ENCODE results near the gene PACSIN2.
"Not testable (repeated sequence)": the region's sequence is repeated elsewhere in the genome, so short reads cannot be mapped to it uniquely, and the experiment has no call there.

PACSIN2 gene

DNA sequence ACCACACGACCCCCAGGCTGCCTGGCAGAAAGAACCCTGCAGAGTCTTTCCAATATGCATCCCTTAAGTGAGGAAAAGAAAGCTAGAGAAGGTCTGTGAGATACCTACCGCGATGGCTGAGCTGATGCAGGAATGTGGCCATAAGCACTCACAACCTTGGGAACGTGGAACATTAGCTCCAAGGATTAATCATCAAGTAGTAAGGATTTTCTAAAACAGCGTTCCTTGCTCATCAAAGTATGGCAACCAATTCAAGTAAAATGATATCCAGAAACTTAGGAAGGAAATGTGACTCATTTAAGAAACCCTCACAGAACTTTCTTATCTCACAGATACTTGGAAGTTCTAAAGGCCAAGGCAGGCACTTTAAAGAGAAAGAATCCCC, 12.8 kb downstream of the PACSIN2 start:
- Histone ChIP-seq H3K27ac (ENCODE audit: low read depth, low read length) (no peak overlapping the region), H3K36me3 (ENCODE audit: control insufficient read depth in 5 of 5, insufficient read depth in 5 of 5, low read length in 5 of 5) (no peaks in the 10 kb centered on the region), H3K9ac (ENCODE audit: low read length in 5 of 5) (no peak overlapping the region), H3K4me1 (ENCODE audit: control insufficient read depth in 5 of 5, insufficient read depth in 5 of 5, low read length in 5 of 5) (peaks cover 7 to 39% (median 30%) of the 10 kb centered on the region in 5 donors), H3K27me3 (ENCODE audit: control insufficient read depth in 5 of 5, insufficient read depth in 4 of 5, low read length in 5 of 5) (no peaks in the 10 kb centered on the region), H3K4me3 (ENCODE audit: low read depth in 1 of 5, low read length in 5 of 5) (no peak overlapping the region), H3K9me3 (ENCODE audit: control insufficient read depth in 5 of 5, low read length in 5 of 5) (peaks cover 0 to 4% (median 0%) of the 10 kb centered on the region in 5 donors)

DNA sequence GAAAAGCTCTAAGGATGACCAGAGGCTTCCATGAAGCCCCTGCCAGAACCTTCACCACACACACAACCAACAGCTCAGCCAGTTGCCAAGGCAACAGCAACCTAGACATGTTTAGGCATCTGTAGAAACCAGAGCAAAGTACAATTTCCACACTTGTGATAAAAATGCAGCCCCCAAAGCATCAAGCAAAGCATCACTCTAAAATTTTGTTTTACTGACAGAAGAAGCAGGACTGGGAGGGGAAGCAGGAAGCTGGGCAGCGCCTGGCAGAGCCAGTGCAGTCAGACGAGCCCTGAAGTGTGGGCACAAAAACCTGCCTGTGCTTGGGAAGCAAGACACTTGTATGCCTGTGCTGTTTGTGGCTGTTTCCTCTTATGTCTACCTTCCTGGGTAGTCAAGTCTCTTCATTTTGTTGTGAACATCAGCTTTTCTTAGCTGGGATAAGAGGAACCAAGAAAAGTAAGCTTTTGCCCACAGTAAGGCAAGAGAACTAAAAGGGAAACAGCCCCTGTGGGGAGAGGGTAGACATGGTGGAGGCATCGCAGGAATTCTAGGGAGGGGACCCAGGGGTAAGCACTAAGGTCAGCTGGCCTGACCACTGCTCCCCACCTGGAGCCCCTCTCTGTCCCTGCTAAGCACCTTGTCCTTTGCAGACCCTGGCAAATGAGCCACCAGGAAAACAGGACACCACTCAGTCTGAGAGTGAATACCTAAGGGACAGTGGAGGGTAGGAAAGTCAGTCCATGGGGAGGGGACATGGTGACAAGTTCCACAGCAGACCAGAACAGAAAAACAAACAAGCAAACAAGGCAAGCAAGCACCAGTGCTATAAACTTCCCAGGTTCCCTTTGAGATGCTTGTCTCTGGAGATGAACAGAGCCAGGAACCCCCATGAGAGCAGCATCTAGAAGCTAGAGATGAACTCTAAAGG, 13.4 kb downstream of the PACSIN2 start:
- H3K9me3 ChIP-seq (ENCODE audit: control insufficient read depth in 5 of 5, low read length in 5 of 5): peaks cover 0 to 4% (median 0%) of the 10 kb centered on the region in 5 donors
- H3K4me1 ChIP-seq (ENCODE audit: control insufficient read depth in 5 of 5, insufficient read depth in 5 of 5, low read length in 5 of 5): peaks cover 7 to 45% (median 36%) of the 10 kb centered on the region in 5 donors
- no peak overlapping the region for H3K27ac ChIP-seq (ENCODE audit: low read depth, low read length)
- H3K9ac ChIP-seq (ENCODE audit: low read length in 5 of 5): peak overlapping the region in 1 of 5 donors; percentile 7
- H3K36me3 ChIP-seq (ENCODE audit: control insufficient read depth in 5 of 5, insufficient read depth in 5 of 5, low read length in 5 of 5): no peaks in the 10 kb centered on the region
- no peak overlapping the region for H3K4me3 ChIP-seq (ENCODE audit: low read depth in 1 of 5, low read length in 5 of 5)
- H3K27me3 ChIP-seq (ENCODE audit: control insufficient read depth in 5 of 5, insufficient read depth in 4 of 5, low read length in 5 of 5): no peaks in the 10 kb centered on the region

DNA sequence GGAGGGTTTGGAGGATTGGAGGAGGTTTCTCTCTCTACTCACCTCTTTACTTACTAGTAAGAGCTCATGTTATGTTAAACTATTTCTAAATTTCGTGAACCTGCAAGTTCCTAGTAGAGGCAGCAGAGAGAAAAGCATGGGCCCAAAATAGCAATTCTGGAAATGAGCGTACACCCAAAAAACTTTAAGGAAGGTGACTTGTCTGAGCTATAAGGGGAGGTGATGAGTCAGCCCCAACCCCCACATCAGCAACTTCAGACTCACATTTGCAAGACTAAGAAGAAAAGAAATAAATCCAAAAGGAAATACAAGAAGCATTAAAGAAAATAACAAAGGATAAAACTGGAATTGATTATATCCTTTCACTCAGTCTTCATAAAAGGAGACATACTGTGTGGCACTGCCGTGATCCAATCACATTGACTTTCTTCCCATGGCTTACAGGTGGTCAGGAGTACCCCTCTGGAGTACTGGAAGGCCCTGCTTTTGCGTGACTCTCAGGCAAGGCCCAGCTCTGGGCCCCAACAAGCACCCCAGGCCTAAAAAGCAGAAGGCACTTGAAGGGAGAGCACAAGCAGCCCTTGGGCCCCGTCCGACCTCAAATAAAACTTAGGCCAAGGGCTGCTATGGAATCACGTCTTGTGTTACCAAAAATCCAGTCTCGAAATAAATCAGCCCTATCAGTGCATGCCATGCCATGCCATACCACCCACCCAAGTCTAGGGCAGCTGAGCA, 14.3 kb downstream of the PACSIN2 start:
- Histone ChIP-seq H3K4me3 (ENCODE audit: low read depth in 1 of 5, low read length in 5 of 5) (no peak overlapping the region), H3K36me3 (ENCODE audit: control insufficient read depth in 5 of 5, insufficient read depth in 5 of 5, low read length in 5 of 5) (no peaks in the 10 kb centered on the region), H3K9me3 (ENCODE audit: control insufficient read depth in 5 of 5, low read length in 5 of 5) (peaks cover 0 to 4% (median 0%) of the 10 kb centered on the region in 5 donors), H3K4me1 (ENCODE audit: control insufficient read depth in 5 of 5, insufficient read depth in 5 of 5, low read length in 5 of 5) (peaks cover 7 to 50% (median 40%) of the 10 kb centered on the region in 5 donors), H3K9ac (ENCODE audit: low read length in 5 of 5) (no peak overlapping the region), H3K27ac (ENCODE audit: low read depth, low read length) (no peak overlapping the region), H3K27me3 (ENCODE audit: control insufficient read depth in 5 of 5, insufficient read depth in 4 of 5, low read length in 5 of 5) (no peaks in the 10 kb centered on the region)

DNA sequence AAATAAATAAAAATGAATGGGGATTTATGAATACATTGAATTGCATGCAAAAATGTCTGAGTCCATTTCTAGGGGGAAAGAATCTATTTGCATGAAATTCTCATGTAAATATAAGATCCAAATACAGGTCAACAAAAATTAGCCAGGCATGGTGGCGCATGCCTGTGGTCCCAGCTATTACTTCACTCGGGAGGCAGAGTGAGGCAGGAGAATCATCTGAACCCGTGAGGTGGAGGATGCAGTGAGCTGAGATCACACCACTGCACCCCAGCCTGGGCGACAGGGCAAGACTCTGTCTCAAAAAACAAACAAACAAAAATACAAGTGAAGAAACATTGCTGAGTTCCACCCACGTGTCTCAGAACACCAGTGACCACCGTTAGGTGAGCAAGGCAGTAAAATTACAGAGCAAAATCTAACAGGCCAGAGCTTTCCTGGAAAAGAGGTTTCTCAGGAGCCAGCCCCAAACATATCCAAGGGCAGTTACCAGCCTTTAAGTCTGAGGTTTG, 17.3 kb downstream of the PACSIN2 start:
- Histone ChIP-seq H3K27ac (ENCODE audit: low read depth, low read length) (no peak overlapping the region), H3K4me1 (ENCODE audit: control insufficient read depth in 5 of 5, insufficient read depth in 5 of 5, low read length in 5 of 5) (peaks cover 16 to 67% (median 53%) of the 10 kb centered on the region in 5 donors), H3K36me3 (ENCODE audit: control insufficient read depth in 5 of 5, insufficient read depth in 5 of 5, low read length in 5 of 5) (no peaks in the 10 kb centered on the region)

DNA sequence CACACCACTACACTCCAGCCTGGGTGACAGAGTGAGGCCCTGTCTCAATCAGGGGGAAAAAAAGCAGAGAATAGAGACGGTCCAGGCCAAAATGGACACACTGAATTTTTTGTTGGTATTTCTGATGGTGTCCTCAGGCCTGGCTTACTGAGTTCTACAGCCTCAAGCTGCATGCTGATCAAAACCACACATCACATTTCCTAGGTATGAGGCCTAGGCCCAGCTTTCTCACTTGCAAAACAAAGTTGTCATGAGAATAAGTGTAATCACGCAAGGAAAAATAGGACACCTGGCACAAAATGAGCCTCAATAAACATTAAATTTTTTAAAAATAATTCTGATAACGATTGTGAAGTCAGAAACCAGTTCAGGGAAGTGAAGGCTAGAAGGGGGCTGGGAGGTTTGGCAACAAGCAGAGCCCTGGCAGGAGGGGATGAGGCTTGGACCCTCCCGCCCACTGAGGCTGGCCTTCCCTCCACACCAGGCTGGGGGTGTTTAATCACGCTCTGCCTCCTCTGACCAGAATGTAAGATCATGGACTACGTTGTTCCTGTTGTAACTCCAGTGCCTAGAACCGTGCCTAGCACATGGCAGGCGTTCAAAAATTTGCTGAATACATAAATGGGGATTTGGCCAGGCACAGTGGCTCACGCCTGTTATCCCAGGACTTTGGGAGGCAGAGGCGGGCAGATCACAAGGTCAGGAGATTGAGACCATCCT, 18.1 kb downstream of the PACSIN2 start:
- Histone ChIP-seq H3K9ac (ENCODE audit: low read length in 5 of 5) (no peak overlapping the region), H3K9me3 (ENCODE audit: control insufficient read depth in 5 of 5, low read length in 5 of 5) (peaks cover 0 to 4% (median 0%) of the 10 kb centered on the region in 5 donors), H3K36me3 (ENCODE audit: control insufficient read depth in 5 of 5, insufficient read depth in 5 of 5, low read length in 5 of 5) (no peaks in the 10 kb centered on the region), H3K4me3 (ENCODE audit: low read depth in 1 of 5, low read length in 5 of 5) (no peak overlapping the region), H3K27ac (ENCODE audit: low read depth, low read length) (no peak overlapping the region), H3K4me1 (ENCODE audit: control insufficient read depth in 5 of 5, insufficient read depth in 5 of 5, low read length in 5 of 5) (peaks cover 13 to 59% (median 47%) of the 10 kb centered on the region in 5 donors), H3K27me3 (ENCODE audit: control insufficient read depth in 5 of 5, insufficient read depth in 4 of 5, low read length in 5 of 5) (no peaks in the 10 kb centered on the region)

More for the DNA sequence above, 17.3 kb downstream of the PACSIN2 start:
- Histone ChIP-seq H3K9me3 (ENCODE audit: control insufficient read depth in 5 of 5, low read length in 5 of 5) (peaks cover 0 to 4% (median 0%) of the 10 kb centered on the region in 5 donors), H3K27me3 (ENCODE audit: control insufficient read depth in 5 of 5, insufficient read depth in 4 of 5, low read length in 5 of 5) (no peaks in the 10 kb centered on the region), H3K9ac (ENCODE audit: low read length in 5 of 5) (peak overlapping the region in 1 of 5 donors; percentile 3), H3K4me3 (ENCODE audit: low read depth in 1 of 5, low read length in 5 of 5) (no peak overlapping the region)

DNA sequence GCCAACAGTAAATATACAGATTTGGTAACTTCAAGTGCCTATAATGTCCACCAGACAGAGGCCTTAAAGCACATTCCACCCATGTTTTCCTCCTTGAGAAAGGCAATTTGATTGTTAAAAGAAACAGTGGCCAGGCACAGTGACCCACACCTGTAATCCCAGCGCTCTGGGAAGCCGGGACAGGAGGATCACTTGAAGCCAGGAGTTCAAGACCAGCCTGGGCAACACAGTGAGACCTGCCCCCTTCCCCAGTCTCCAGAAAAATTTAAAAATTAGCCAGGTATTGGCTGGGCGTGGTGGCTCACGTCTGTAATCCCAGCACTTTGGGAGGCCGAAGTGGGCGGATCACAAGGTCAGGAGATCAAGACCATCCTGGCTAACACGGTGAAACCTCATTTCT, 19.3 kb downstream of the PACSIN2 start:
- not testable (repeated sequence) for H3K36me3 ChIP-seq (ENCODE audit: control insufficient read depth in 5 of 5, insufficient read depth in 5 of 5, low read length in 5 of 5); H3K27ac ChIP-seq (ENCODE audit: low read depth, low read length); H3K9me3 ChIP-seq (ENCODE audit: control insufficient read depth in 5 of 5, low read length in 5 of 5); H3K27me3 ChIP-seq (ENCODE audit: control insufficient read depth in 5 of 5, insufficient read depth in 4 of 5, low read length in 5 of 5)
- H3K9ac ChIP-seq (ENCODE audit: low read length in 5 of 5): peak overlapping the region in 1 of 5 donors; percentile 44
- peak overlapping the region in 1 of 5 donors; percentile 56 for H3K4me3 ChIP-seq (ENCODE audit: low read depth in 1 of 5, low read length in 5 of 5)
- peaks cover 11 to 51% (median 35%) of the 10 kb centered on the region in 5 donors for H3K4me1 ChIP-seq (ENCODE audit: control insufficient read depth in 5 of 5, insufficient read depth in 5 of 5, low read length in 5 of 5)

DNA sequence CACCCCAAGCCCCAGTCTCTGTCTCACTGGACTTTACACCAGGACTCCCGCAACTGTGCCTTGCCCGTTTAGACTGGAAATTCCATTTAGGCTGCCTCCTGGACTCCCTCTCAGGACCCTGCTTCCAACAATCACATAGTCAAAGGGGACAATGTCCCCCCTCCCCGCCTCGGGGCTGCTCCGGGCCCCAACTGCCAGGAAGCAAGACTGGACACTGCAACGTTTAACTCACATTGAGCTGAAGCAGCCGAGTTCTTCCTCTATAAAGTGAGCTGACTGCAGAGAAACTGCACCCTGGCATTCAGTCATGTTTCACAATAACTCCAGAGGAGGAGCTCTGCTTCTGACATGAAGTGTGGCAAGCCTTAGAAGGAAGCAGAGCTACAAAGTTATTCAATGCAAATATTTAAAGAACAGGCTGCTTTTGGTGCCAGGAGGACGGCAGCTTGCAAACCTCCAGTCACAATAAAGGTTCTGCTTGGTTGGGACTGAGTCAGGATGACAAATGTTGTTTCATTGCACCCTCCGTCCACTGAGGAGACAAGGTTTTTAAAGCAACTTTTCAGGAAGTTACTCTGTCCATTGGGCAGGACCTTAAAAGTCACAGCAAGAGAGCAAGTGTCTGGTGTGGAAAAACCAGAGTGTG, 19.9 kb downstream of the PACSIN2 start:
- Histone ChIP-seq H3K4me1 (ENCODE audit: control insufficient read depth in 5 of 5, insufficient read depth in 5 of 5, low read length in 5 of 5) (peaks cover 11 to 50% (median 39%) of the 10 kb centered on the region in 5 donors), H3K9ac (ENCODE audit: low read length in 5 of 5) (peak overlapping the region in 4 of 5 donors; percentile 4 to 64 (median 26)), H3K27ac (ENCODE audit: low read depth, low read length) (peak overlapping the region; percentile 60), H3K36me3 (ENCODE audit: control insufficient read depth in 5 of 5, insufficient read depth in 5 of 5, low read length in 5 of 5) (no peaks in the 10 kb centered on the region), H3K4me3 (ENCODE audit: low read depth in 1 of 5, low read length in 5 of 5) (peak overlapping the region in 4 of 5 donors; percentile 29 to 56 (median 33)), H3K9me3 (ENCODE audit: control insufficient read depth in 5 of 5, low read length in 5 of 5) (peaks cover 0 to 4% (median 0%) of the 10 kb centered on the region in 5 donors), H3K27me3 (ENCODE audit: control insufficient read depth in 5 of 5, insufficient read depth in 4 of 5, low read length in 5 of 5) (no peaks in the 10 kb centered on the region)

DNA sequence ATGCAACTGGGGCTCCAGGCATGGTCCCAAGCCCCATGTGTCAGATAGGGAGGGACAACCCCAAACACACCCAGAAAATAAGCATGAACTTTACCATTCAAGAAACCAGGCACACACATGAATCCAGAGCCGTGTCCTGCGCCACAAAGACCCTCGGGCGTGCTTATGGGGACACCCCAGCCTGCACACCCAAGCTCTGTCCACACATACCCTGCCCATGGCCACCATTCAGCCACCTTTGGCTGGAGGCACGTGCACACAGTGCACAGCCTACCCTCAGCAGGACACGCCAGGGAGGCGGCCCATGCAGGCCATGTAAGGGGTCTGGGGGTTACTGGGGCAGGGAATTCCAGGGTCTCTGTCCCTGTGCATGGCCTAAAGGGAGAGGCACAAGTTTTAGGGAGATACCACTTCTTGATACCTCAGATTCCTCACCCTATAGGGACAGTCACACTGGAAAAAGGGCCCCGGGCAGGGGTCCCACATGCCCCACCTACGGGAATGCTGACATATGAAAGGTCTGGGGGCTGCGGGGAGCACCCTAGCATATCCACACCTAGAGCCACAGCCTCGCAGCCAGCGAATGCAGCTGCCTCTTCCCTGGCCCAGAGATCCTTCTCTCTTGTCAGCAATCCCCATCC, 20.6 kb downstream of the PACSIN2 start:
- peaks cover 0 to 4% (median 0%) of the 10 kb centered on the region in 5 donors for H3K9me3 ChIP-seq (ENCODE audit: control insufficient read depth in 5 of 5, low read length in 5 of 5)
- H3K4me3 ChIP-seq (ENCODE audit: low read depth in 1 of 5, low read length in 5 of 5): peak overlapping the region in 4 of 5 donors; percentile 8 to 56 (median 32)
- no peaks in the 10 kb centered on the region for H3K27me3 ChIP-seq (ENCODE audit: control insufficient read depth in 5 of 5, insufficient read depth in 4 of 5, low read length in 5 of 5)
- no peaks in the 10 kb centered on the region for H3K36me3 ChIP-seq (ENCODE audit: control insufficient read depth in 5 of 5, insufficient read depth in 5 of 5, low read length in 5 of 5)
- H3K9ac ChIP-seq (ENCODE audit: low read length in 5 of 5): peak overlapping the region in 3 of 5 donors; percentile 4 to 64 (median 38)
- H3K4me1 ChIP-seq (ENCODE audit: control insufficient read depth in 5 of 5, insufficient read depth in 5 of 5, low read length in 5 of 5): peaks cover 11 to 46% (median 38%) of the 10 kb centered on the region in 5 donors
- H3K27ac ChIP-seq (ENCODE audit: low read depth, low read length): peak overlapping the region; percentile 60

All from subcutaneous abdominal adipose tissue (tissue), 5 donors.